A549 (cell line): ENCODE data around the gene NDUFV2. TPM values are rescaled to one million over a fixed set of nuclear protein-coding genes. Genes with fewer than 3 reads are reported as not detected.

Experiments used
- ATAC-seq, 2 experiments: fragments of 200-7000 bp in 1 of 2; fragments of >200 bp in 1 of 2; cut with Nextera tagmentation in 1 of 2; cut with Tn5 transposase in 1 of 2; 3 replicates each; pipeline versions ENCODE4 v1.8.0 to v1.9.1; 2018 to 2020; ENCODE audit warnings: mild to moderate bottlenecking in 1 of 2, moderate library complexity in 1 of 2
- CTCF ChIA-PET: fragments of 300-600 bp; sonication (Branson Sonifier 250); formaldehyde crosslinking; extraction: SDS; loops from one replicate; lab custom pipeline; 2021; ENCODE audit warnings: antibody characterized with exemption, inconsistent platforms; lab: Yijun Ruan, JAX
- POLR2A ChIA-PET: fragments of 350-600 bp; formaldehyde crosslinking; extraction: SDS; loops from one replicate; lab custom pipeline; 2021; ENCODE audit warnings: antibody characterized with exemption, inconsistent platforms; lab: Yijun Ruan, JAX
- DNase-seq, 2 experiments: peaks; one replicate each; pipeline versions ENCODE4 v3.0.0 to v3.0.0-alpha.2; 2011 to 2016; ENCODE audit warnings: low read depth in 1 of 2, low spot score in 1 of 2
- FAIRE-seq: peaks from 2 replicates; lab custom pipeline; 2011; peaks lifted over from hg19 to GRCh38; lab: Jason Lieb, UNC
- H3K27ac ChIP-seq, 2 experiments: fragments of >200 bp; sonication (Bioruptor Twin); formaldehyde crosslinking; 3 replicates each; pipeline ENCODE4 v1.5.1; 2016 to 2017
- H3K4me1 ChIP-seq: fragments of >200 bp; sonication (Bioruptor Twin); formaldehyde crosslinking; 3 replicates; pipeline ENCODE4 v1.6.1; 2016
- H3K4me2 ChIP-seq: fragments of >200 bp; sonication (Bioruptor Twin); formaldehyde crosslinking; 3 replicates; pipeline ENCODE4 v1.6.1; 2016
- H3K4me3 ChIP-seq: fragments of >200 bp; sonication (Bioruptor Twin); formaldehyde crosslinking; 3 replicates; pipeline ENCODE4 v1.5.1; 2016
- H3K9me3 ChIP-seq: fragments of >200 bp; sonication (Bioruptor Twin); formaldehyde crosslinking; 3 replicates; pipeline ENCODE4 v1.6.1; 2016
- BCL3 ChIP-seq: fragments of >200 bp; sonication (Bioruptor Twin); formaldehyde crosslinking; IDR thresholded peaks from 3 replicates; pipeline ENCODE4 v1.6.1; 2016
- BHLHE40 ChIP-seq: IDR thresholded peaks from 2 replicates; pipeline ENCODE4 v1.6.1; 2012; ENCODE audit warnings: low read depth, low read length, inconsistent platforms
- CEBPB ChIP-seq, 2 experiments: fragments of >200 bp in 1 of 2; sonication (Bioruptor Twin) in 1 of 2; formaldehyde crosslinking in 1 of 2; IDR thresholded peaks; 2 replicates each; pipeline ENCODE4 v1.6.1; 2012 to 2016
- CHD4 ChIP-seq: fragments of 200-600 bp; sonication (generic); IDR thresholded peaks from 2 replicates; pipeline ENCODE4 v1.6.1; 2016; ENCODE audit warnings: antibody characterized with exemption, mild to moderate bottlenecking, borderline replicate concordance
- E2F6 ChIP-seq: IDR thresholded peaks from 2 replicates; pipeline ENCODE4 v1.6.1; 2012; ENCODE audit warnings: low read depth, borderline replicate concordance
- EHMT2 ChIP-seq: fragments of 200-600 bp; sonication (generic); IDR thresholded peaks from 2 replicates; pipeline ENCODE4 v1.6.1; 2016; ENCODE audit warnings: antibody characterized with exemption, low read depth, mild to moderate bottlenecking, moderate library complexity
- EP300 ChIP-seq, 2 experiments: fragments of >200 bp; sonication (Bioruptor Twin); formaldehyde crosslinking; IDR thresholded peaks; 2 replicates in 1 of 2; 3 replicates in 1 of 2; pipeline ENCODE4 v1.6.1; 2016 to 2017
- FOSL2 ChIP-seq, 2 experiments: fragments of 450-650 bp in 1 of 2; fragments of >200 bp in 1 of 2; sonication (Bioruptor Twin) in 1 of 2; formaldehyde crosslinking; IDR thresholded peaks; 2 replicates each; pipeline versions ENCODE4 v1.5.0 to v1.6.1; 2016 to 2020; ENCODE audit warnings: mild to moderate bottlenecking in 1 of 2, moderate library complexity in 1 of 2
- GATA3 ChIP-seq: IDR thresholded peaks from 2 replicates; pipeline ENCODE4 v1.6.1; 2012; ENCODE audit warnings: borderline replicate concordance
- HOXA7 ChIP-seq: fragments of 250-450 bp; sonication (Bioruptor Pico); IDR thresholded peaks from 2 replicates; pipeline ENCODE4 v1.5.0; 2020; ENCODE audit warnings: mild to moderate bottlenecking, moderate library complexity
- HOXB5 ChIP-seq: fragments of 250-450 bp; sonication (Bioruptor Pico); IDR thresholded peaks from 2 replicates; pipeline ENCODE4 v1.5.0; 2020; ENCODE audit warnings: mild to moderate bottlenecking, moderate library complexity
- JUNB ChIP-seq: fragments of >200 bp; sonication (Bioruptor Twin); formaldehyde crosslinking; IDR thresholded peaks from 2 replicates; pipeline ENCODE4 v1.6.1; 2016
- NPAS2 ChIP-seq: fragments of 250-450 bp; sonication (Bioruptor Pico); IDR thresholded peaks from 2 replicates; pipeline ENCODE4 v1.8.0; 2022; ENCODE audit warnings: mild to moderate bottlenecking, moderate library complexity, borderline replicate concordance
- NR3C1 ChIP-seq: fragments of >200 bp; sonication (Bioruptor Twin); formaldehyde crosslinking; IDR thresholded peaks from 3 replicates; pipeline ENCODE4 v1.6.1; 2017
- PHF8 ChIP-seq: fragments of 200-600 bp; sonication (generic); IDR thresholded peaks from 2 replicates; pipeline ENCODE4 v1.6.1; 2016; ENCODE audit warnings: low read depth, mild to moderate bottlenecking, antibody characterized with exemption, moderate library complexity, borderline replicate concordance
- POLR2A ChIP-seq: IDR thresholded peaks from 2 replicates; pipeline ENCODE4 v1.6.1; 2012; ENCODE audit warnings: mild to moderate bottlenecking, low read length
- RAD21 ChIP-seq, 2 experiments: fragments of >200 bp in 1 of 2; sonication (Bioruptor Twin) in 1 of 2; formaldehyde crosslinking in 1 of 2; IDR thresholded peaks in 1 of 2; conservative IDR thresholded peaks in 1 of 2; 2 replicates in 1 of 2; 3 replicates in 1 of 2; pipeline ENCODE4 v1.6.1; 2012 to 2018; ENCODE audit warnings: inconsistent platforms in 1 of 2
- REST ChIP-seq: fragments of 200-600 bp; sonication (generic); IDR thresholded peaks from 2 replicates; pipeline ENCODE4 v1.6.1; 2016; ENCODE audit warnings: antibody characterized with exemption, mild to moderate bottlenecking, moderate library complexity
- ZNF302 ChIP-seq: fragments of 250-450 bp; sonication (Bioruptor Pico); IDR thresholded peaks from 2 replicates; pipeline ENCODE4 v1.9.0; 2021; ENCODE audit warnings: inconsistent platforms, mild to moderate bottlenecking, moderate library complexity
- ZSCAN20 ChIP-seq: fragments of 250-450 bp; sonication (Bioruptor Pico); IDR thresholded peaks from 2 replicates; pipeline ENCODE4 v1.8.0; 2022; ENCODE audit warnings: mild to moderate bottlenecking, moderate library complexity
- WGBS: methylation state at CpG from one replicate; pipeline ENCODE4 v1.1.6; 2017; ENCODE audit errors: missing lambda C conversion rate; 5-methylcytosine and 5-hydroxymethylcytosine counted together
- polyA plus RNA-seq, 4 experiments: library from polyadenylated mRNA; depleted of rRNA in 3 of 4; stranded (reverse); fragments of >200 nt; fragmentation: RNase III in 1 of 4; extraction: RNeasy Plus Mini Kit Qiagen cat#74134 plus additional on column Dnase treatment in 1 of 4; gene quantifications; 2 replicates in 3 of 4; 3 replicates in 1 of 4; pipeline ENCODE4 v1.2.3, GENCODE V29; 2011 to 2017
- TF ChIP-seq, protein P1 (sequence below): fragments of 250-450 bp; sonication (Bioruptor Pico); IDR thresholded peaks from 2 replicates; pipeline ENCODE4 v1.5.0; 2021; ENCODE audit warnings: mild to moderate bottlenecking, moderate library complexity, borderline replicate concordance

Gene NDUFV2
- polyA plus RNA-seq, 2 of the 4 experiments (the other 2 are of a cell fraction) = 115 to 180 TPM

DNA sequence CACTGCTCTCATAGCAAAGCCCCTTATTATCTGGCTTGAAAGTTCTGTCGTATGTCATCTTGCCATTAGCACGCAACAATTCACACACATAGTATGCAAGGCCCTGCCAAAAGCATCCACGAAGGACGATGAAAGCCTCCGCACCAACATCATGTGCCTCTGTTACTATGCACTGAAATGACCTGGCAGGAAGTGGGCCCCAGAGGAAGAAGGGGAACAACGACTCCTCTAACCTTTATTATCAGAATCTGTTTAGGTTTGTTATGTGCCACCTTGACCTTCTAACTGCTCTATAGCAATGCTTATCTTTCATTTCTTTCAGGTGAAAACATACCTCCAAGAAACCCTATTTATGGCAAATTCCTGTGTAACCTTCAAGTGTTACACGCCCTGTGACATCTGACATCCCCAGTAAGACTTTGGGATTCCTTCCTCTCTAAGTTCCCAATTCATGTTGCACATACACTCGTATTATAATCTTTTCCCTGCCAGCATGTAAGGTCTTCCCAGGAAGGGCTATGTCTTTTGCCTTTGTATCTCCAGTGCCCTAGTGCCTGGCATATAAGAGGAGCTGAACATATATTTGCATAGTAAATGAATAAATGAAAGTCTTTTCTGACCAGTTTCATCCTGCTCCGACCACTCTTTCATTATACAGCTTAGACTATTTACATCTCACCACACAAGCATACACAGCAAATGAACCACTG is 7.0 kb upstream of the NDUFV2 start:
- ATAC-seq (peak in 1 of 2 experiments; percentile 29; a peak in 3 of 6 replicates), DNase-seq (peak in 1 of 2 experiments; percentile 13), FAIRE-seq (no peak)
- H3K27ac ChIP-seq = peak overlapping the region; percentile 84
- ChIA-PET CTCF (interaction anchor here (1.2 to 3.0 kb wide), 2 partner anchors 22 kb away, joined by 3 to 9 read pairs; no protein-coding TSS in a partner anchor), POLR2A (interaction anchor here (1.0 kb wide), 1 partner anchor 41 kb away, joined by 3 read pairs; the partner anchor contains the start of gene ANKRD12)
- no peak overlapping the region for H3K4me3 ChIP-seq
- H3K4me1 ChIP-seq = peaks cover 37% of the 10 kb centered on the region
- no peaks in the 10 kb centered on the region for H3K9me3 ChIP-seq
- TF ChIP-seq CEBPB (IDR thresholded peaks at IDR 0.05) (no peak), ZSCAN20 (CRISPR knock-in tag) (no peak), HOXB5 (CRISPR knock-in tag) (0 out of 2 replicates have a peak, but pooled peaks have one; percentile 43), EHMT2 (no peak), PHF8 (no peak), GATA3 (no peak), BCL3 (no peak)
- 63% methylated on average over 9 of the region's 9 CpGs for WGBS
- peak overlapping the region; percentile 70 for H3K4me2 ChIP-seq

DNA sequence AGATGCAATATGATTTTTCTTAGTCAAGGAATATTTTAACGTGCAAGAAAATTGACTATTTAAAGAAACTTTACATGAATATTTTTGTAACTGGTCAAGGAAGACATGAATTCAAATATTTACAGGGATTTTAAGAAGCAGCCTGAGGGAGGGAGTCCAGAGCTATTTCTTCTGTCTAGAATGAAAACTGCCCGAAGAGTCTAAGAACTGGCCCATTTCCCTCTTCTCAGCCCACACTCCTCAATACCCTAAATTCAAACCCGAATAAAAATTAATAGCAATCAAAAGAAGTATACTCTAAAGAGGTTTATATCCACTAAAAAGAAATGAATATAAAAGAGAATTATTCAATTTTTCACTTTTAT is 6.5 kb upstream of the NDUFV2 start:
- 47% methylated on average over 3 of the region's 3 CpGs for WGBS
- no peak for ATAC-seq
- ChIA-PET CTCF (interaction anchor here (1.2 kb wide), 1 partner anchor 22 kb away, joined by 3 read pairs; no protein-coding TSS in a partner anchor), POLR2A (no interaction called here)
- Histone ChIP-seq H3K27ac (peak overlapping the region; percentile 84), H3K4me1 (peaks cover 37% of the 10 kb centered on the region), H3K4me2 (peak overlapping the region; percentile 70), H3K4me3 (no peak overlapping the region), H3K9me3 (no peaks in the 10 kb centered on the region)
- DNase-seq = no peak
- no peak for FAIRE-seq
- TF ChIP-seq CHD4 (no peak), HOXA7 (CRISPR knock-in tag) (no peak), JUNB (no peak), RAD21 (conservative IDR thresholded peaks at IDR 0.05 in 1 of 2, IDR thresholded peaks at IDR 0.05 in 1 of 2) (no peak), NR3C1 (no peak), REST (no peak), E2F6 (no peak), BCL3 (no peak), BHLHE40 (no peak), ZNF302 (no peak), NPAS2 (CRISPR knock-in tag) (no peak), EHMT2 (no peak), EP300 (IDR thresholded peaks at IDR 0.05) (no peak), POLR2A (no peak), FOSL2 (IDR thresholded peaks at IDR 0.05) (no peak), FOSL2 (CRISPR knock-in tag; IDR thresholded peaks at IDR 0.05) (no peak), ZSCAN20 (CRISPR knock-in tag) (no peak)
- TF ChIP-seq, protein P1, sequence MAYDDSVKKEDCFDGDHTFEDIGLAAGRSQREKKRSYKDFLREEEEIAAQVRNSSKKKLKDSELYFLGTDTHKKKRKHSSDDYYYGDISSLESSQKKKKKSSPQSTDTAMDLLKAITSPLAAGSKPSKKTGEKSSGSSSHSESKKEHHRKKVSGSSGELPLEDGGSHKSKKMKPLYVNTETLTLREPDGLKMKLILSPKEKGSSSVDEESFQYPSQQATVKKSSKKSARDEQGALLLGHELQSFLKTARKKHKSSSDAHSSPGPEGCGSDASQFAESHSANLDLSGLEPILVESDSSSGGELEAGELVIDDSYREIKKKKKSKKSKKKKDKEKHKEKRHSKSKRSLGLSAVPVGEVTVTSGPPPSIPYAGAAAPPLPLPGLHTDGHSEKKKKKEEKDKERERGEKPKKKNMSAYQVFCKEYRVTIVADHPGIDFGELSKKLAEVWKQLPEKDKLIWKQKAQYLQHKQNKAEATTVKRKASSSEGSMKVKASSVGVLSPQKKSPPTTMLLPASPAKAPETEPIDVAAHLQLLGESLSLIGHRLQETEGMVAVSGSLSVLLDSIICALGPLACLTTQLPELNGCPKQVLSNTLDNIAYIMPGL = no peak
- TF ChIP-seq, all 56 proteins: peak for 0
